WTC11 (cell line): ENCODE data around the gene CGREF1. TPM values are rescaled to one million over a fixed set of nuclear protein-coding genes. Genes with fewer than 3 reads are reported as not detected.

Experiments
- ATAC-seq: fragments of 200-7000 bp; cut with Tn5 transposase; 2 replicates; pipeline ENCODE4 v1.10.0; 2021; ENCODE audit warnings: mild to moderate bottlenecking, moderate library complexity
- CTCF ChIA-PET: fragments of 300-600 bp; sonication (Branson Sonifier 250); formaldehyde crosslinking; loops from one replicate; lab custom pipeline; 2021; ENCODE audit warnings: antibody characterized with exemption; lab: Charles Lee
- POLR2A ChIA-PET: fragments of 350-600 bp; sonication (Branson Sonifier 250); formaldehyde crosslinking; loops from one replicate; lab custom pipeline; 2021; ENCODE audit warnings: antibody characterized with exemption; lab: Charles Lee
- DNase-seq: peaks from one replicate; pipeline ENCODE4 v3.0.0; 2021; ENCODE audit warnings: low spot score
- H3K27ac Mint-ChIP-seq: 2 replicates; pipeline ENCODE4 v1.8.0; 2021; ENCODE audit warnings: mixed read lengths
- H3K27me3 Mint-ChIP-seq: 2 replicates; pipeline ENCODE4 v1.8.0; 2021; ENCODE audit warnings: low read depth, mild to moderate bottlenecking, moderate library complexity, mixed read lengths
- H3K36me3 Mint-ChIP-seq: 2 replicates; pipeline ENCODE4 v1.8.0; 2021; ENCODE audit warnings: mixed read lengths
- H3K4me1 Mint-ChIP-seq: 2 replicates; pipeline ENCODE4 v1.8.0; 2022; ENCODE audit warnings: mixed read lengths
- H3K4me3 Mint-ChIP-seq: 2 replicates; pipeline ENCODE4 v1.8.0; 2021; ENCODE audit warnings: mild to moderate bottlenecking, moderate library complexity, mixed read lengths
- H3K9me3 Mint-ChIP-seq: 2 replicates; pipeline ENCODE4 v1.8.0; 2021; ENCODE audit warnings: mixed read lengths
- ATF3 ChIP-seq: sonication (generic); formaldehyde crosslinking; conservative IDR thresholded peaks from 2 replicates; pipeline ENCODE4 v1.8.1; 2022; ENCODE audit warnings: mild to moderate bottlenecking, missing genetic modification reagents
- CDX4 ChIP-seq: fragments of 250-450 bp; sonication (Bioruptor Pico); IDR thresholded peaks from 2 replicates; pipeline ENCODE4 v1.9.0; 2021; ENCODE audit warnings: moderate library complexity, mild to moderate bottlenecking, inconsistent platforms, borderline replicate concordance
- CREB1 ChIP-seq: sonication (generic); formaldehyde crosslinking; IDR thresholded peaks from 2 replicates; pipeline ENCODE4 v1.8.0; 2023; ENCODE audit warnings: mild to moderate bottlenecking, missing genetic modification reagents
- CREM ChIP-seq: sonication (generic); formaldehyde crosslinking; IDR thresholded peaks from 2 replicates; pipeline ENCODE4 v1.8.1; 2022; ENCODE audit warnings: mild to moderate bottlenecking, missing genetic modification reagents, moderate library complexity
- CTCF ChIP-seq: fragments of 200-600 bp; IDR thresholded peaks from 2 replicates; pipeline ENCODE4 v1.8.0; 2022; ENCODE audit warnings: antibody characterized with exemption
- ESRRA ChIP-seq: sonication (generic); formaldehyde crosslinking; IDR thresholded peaks from 2 replicates; pipeline ENCODE4 v1.8.1; 2022; ENCODE audit warnings: mild to moderate bottlenecking, missing genetic modification reagents, borderline replicate concordance
- ETV6 ChIP-seq: sonication (generic); formaldehyde crosslinking; IDR thresholded peaks from 2 replicates; pipeline ENCODE4 v1.8.1; 2022; ENCODE audit warnings: mild to moderate bottlenecking, missing genetic modification reagents
- GABPB1 ChIP-seq: sonication (generic); formaldehyde crosslinking; IDR thresholded peaks from 2 replicates; pipeline ENCODE4 v1.8.1; 2023; ENCODE audit warnings: mild to moderate bottlenecking, missing genetic modification reagents
- GTF2I ChIP-seq: fragments of 250-450 bp; sonication (Bioruptor Pico); conservative IDR thresholded peaks from 2 replicates; pipeline ENCODE4 v1.4.0; 2021; ENCODE audit warnings: mild to moderate bottlenecking
- HMGA2 ChIP-seq: fragments of 250-450 bp; sonication (Bioruptor Pico); IDR thresholded peaks from 2 replicates; pipeline ENCODE4 v1.4.0; 2021; ENCODE audit warnings: mild to moderate bottlenecking, moderate library complexity
- IRF1 ChIP-seq: sonication (generic); formaldehyde crosslinking; IDR thresholded peaks from 2 replicates; pipeline ENCODE4 v1.8.0; 2023; ENCODE audit warnings: missing genetic modification reagents
- MXD4 ChIP-seq: fragments of 250-450 bp; sonication (Bioruptor Pico); IDR thresholded peaks from 2 replicates; pipeline ENCODE4 v1.8.0; 2021; ENCODE audit warnings: mild to moderate bottlenecking, moderate library complexity, borderline replicate concordance
- MYBL2 ChIP-seq: sonication (generic); formaldehyde crosslinking; IDR thresholded peaks from 2 replicates; pipeline ENCODE4 v1.8.1; 2023; ENCODE audit warnings: mild to moderate bottlenecking, moderate library complexity, missing genetic modification reagents
- PREB ChIP-seq: sonication (generic); formaldehyde crosslinking; IDR thresholded peaks from 2 replicates; pipeline ENCODE4 v1.8.1; 2022; ENCODE audit warnings: mild to moderate bottlenecking, missing genetic modification reagents, moderate library complexity, borderline replicate concordance
- PRRX2 ChIP-seq: fragments of 250-450 bp; sonication (Bioruptor Pico); IDR thresholded peaks from 2 replicates; pipeline ENCODE4 v1.8.0; 2021; ENCODE audit warnings: mild to moderate bottlenecking
- SMAD4 ChIP-seq: sonication (generic); formaldehyde crosslinking; IDR thresholded peaks from 2 replicates; pipeline ENCODE4 v1.8.0; 2022; ENCODE audit warnings: mild to moderate bottlenecking, missing genetic modification reagents
- ZBTB21 ChIP-seq: sonication (generic); formaldehyde crosslinking; IDR thresholded peaks from 2 replicates; pipeline ENCODE4 v1.8.1; 2023; ENCODE audit warnings: mild to moderate bottlenecking, missing genetic modification reagents, borderline replicate concordance
- ZMAT4 ChIP-seq: fragments of 250-450 bp; sonication (Bioruptor Pico); IDR thresholded peaks from 2 replicates; pipeline ENCODE4 v1.9.0; 2021; ENCODE audit warnings: mild to moderate bottlenecking
- ZNF232 ChIP-seq: sonication (generic); formaldehyde crosslinking; IDR thresholded peaks from 2 replicates; pipeline ENCODE4 v1.8.0; 2022; ENCODE audit warnings: mild to moderate bottlenecking, missing genetic modification reagents
- ZNF263 ChIP-seq: sonication (generic); formaldehyde crosslinking; IDR thresholded peaks from 2 replicates; pipeline ENCODE4 v1.8.1; 2022; ENCODE audit warnings: low read depth, mild to moderate bottlenecking, moderate library complexity, missing genetic modification reagents
- ZNF396 ChIP-seq: fragments of 250-450 bp; sonication (Bioruptor Pico); IDR thresholded peaks from 2 replicates; pipeline ENCODE4 v1.8.0; 2021; ENCODE audit warnings: mild to moderate bottlenecking, moderate library complexity, borderline replicate concordance
- ZNF423 ChIP-seq: fragments of 250-450 bp; sonication (Bioruptor Pico); IDR thresholded peaks from 2 replicates; pipeline ENCODE4 v2.1.2; 2022; ENCODE audit warnings: mild to moderate bottlenecking, moderate library complexity
- total RNA-seq: library from RNA; stranded (reverse); gene quantifications from 3 replicates; pipeline ENCODE4 v1.2.3, GENCODE V29; 2021

The CGREF1 gene
- total RNA-seq, 1 experiment from 2014 or later: 3.5 TPM

GRCh38 chr2:27097341-27097740, 21.6 kb downstream of the CGREF1 start:
- Mint-ChIP-seq H3K36me3 (no peaks in the 10 kb centered on the region), H3K9me3 (no peaks in the 10 kb centered on the region), H3K4me1 (peaks cover 6% of the 10 kb centered on the region), H3K4me3 (no peak overlapping the region), H3K27me3 (no peaks in the 10 kb centered on the region), H3K27ac (no peak overlapping the region)
- DNase-seq (no peak), ATAC-seq (no peak)
- TF ChIP-seq CDX4 (CRISPR knock-in tag) (no peak), ZNF232 (CRISPR knock-in tag) (no peak), ZMAT4 (CRISPR knock-in tag) (no peak), MYBL2 (CRISPR knock-in tag) (no peak), ATF3 (CRISPR knock-in tag) (no peak), ZNF263 (CRISPR knock-in tag) (no peak), MXD4 (CRISPR knock-in tag) (no peak), PRRX2 (no peak), ZNF423 (CRISPR knock-in tag) (no peak), HMGA2 (CRISPR knock-in tag) (no peak), GTF2I (no peak), GABPB1 (CRISPR knock-in tag) (no peak), CREM (CRISPR knock-in tag) (no peak), ETV6 (CRISPR knock-in tag) (no peak), ZNF396 (CRISPR knock-in tag) (no peak), ESRRA (CRISPR knock-in tag) (no peak), CREB1 (CRISPR knock-in tag) (no peak), SMAD4 (no peak), CTCF (no peak), ZBTB21 (CRISPR knock-in tag) (no peak)
- CTCF ChIA-PET: interaction anchor here (1.0 to 3.1 kb wide), 4 partner anchors 37 to 206 kb away, joined by 3 to 22 read pairs (median 12); partner anchors contain the start of gene PREB
- POLR2A ChIA-PET: no interaction called here

- Mint-ChIP-seq H3K27me3 (no peaks in the 10 kb centered on the region), H3K4me3 (no peak overlapping the region), H3K36me3 (no peaks in the 10 kb centered on the region), H3K9me3 (no peaks in the 10 kb centered on the region), H3K4me1 (peaks cover 6% of the 10 kb centered on the region), H3K27ac (peak overlapping the region; percentile 27; the same call in 1 of the 2 replicates)
- DNase-seq (no peak), ATAC-seq (no peak)
- POLR2A ChIA-PET: no interaction called here
- TF ChIP-seq IRF1 (no peak), PREB (CRISPR knock-in tag) (no peak), MXD4 (CRISPR knock-in tag) (no peak)
- CTCF ChIA-PET: interaction anchor here (1.0 to 3.1 kb wide), 6 partner anchors 73 to 183 kb away, joined by 3 to 22 read pairs (median 4); no protein-coding TSS in a partner anchor
Observed at GRCh38 chr2:27096748-27097297, 22.1 kb downstream of the CGREF1 start.
